ENCODE data around the gene CA6.
"Not testable (repeated sequence)": the region's sequence is repeated elsewhere in the genome, so short reads cannot be mapped to it uniquely, and the experiment has no call there.

DNA sequence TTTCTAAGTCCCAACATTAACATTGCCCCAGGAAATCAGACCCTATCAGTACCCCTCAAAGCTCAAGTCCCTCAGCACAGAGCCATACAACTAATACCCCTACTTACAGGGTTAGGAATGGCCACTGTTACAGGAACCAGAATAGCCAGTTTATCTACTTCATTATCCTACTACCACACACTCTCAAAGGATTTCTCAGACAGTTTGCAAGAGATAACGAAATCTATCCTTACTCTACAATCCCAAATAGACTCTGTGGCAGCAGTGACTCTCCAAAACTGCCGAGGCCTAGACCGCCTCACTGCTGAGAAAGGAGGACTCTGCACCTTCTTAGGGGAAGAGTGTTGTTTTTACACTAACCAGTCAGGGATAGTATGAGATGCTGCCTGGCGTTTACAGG, 48.2 kb upstream of the CA6 start:
- TF ChIP-seq, protein P1, sequence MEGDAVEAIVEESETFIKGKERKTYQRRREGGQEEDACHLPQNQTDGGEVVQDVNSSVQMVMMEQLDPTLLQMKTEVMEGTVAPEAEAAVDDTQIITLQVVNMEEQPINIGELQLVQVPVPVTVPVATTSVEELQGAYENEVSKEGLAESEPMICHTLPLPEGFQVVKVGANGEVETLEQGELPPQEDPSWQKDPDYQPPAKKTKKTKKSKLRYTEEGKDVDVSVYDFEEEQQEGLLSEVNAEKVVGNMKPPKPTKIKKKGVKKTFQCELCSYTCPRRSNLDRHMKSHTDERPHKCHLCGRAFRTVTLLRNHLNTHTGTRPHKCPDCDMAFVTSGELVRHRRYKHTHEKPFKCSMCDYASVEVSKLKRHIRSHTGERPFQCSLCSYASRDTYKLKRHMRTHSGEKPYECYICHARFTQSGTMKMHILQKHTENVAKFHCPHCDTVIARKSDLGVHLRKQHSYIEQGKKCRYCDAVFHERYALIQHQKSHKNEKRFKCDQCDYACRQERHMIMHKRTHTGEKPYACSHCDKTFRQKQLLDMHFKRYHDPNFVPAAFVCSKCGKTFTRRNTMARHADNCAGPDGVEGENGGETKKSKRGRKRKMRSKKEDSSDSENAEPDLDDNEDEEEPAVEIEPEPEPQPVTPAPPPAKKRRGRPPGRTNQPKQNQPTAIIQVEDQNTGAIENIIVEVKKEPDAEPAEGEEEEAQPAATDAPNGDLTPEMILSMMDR (IDR thresholded peaks at IDR 0.05 in 8 of 11, conservative IDR thresholded peaks at IDR 0.05 in 3 of 11): not testable (repeated sequence)
- not testable (repeated sequence) for TF ChIP-seq POLR2AphosphoS5, POLR2A (IDR thresholded peaks at IDR 0.05)
